Hepatic stellate cell (primary cell): Measurements from ENCODE around the gene NARS2.
"Not testable (repeated sequence)": the region's sequence is repeated elsewhere in the genome, so short reads cannot be mapped to it uniquely, and the experiment has no call there.

Experiments used
- DNase-seq: peaks from one replicate; pipeline ENCODE4 v3.0.0; 2011; ENCODE audit warnings: low spot score

The NARS2 gene

GRCh38 chr11:78478536-78478935, 96.1 kb downstream of the NARS2 start:
- DNase-seq, result no peak

- no peak for DNase-seq
Observed at GRCh38 chr11:78476066-78476465, 98.6 kb downstream of the NARS2 start.

DNA sequence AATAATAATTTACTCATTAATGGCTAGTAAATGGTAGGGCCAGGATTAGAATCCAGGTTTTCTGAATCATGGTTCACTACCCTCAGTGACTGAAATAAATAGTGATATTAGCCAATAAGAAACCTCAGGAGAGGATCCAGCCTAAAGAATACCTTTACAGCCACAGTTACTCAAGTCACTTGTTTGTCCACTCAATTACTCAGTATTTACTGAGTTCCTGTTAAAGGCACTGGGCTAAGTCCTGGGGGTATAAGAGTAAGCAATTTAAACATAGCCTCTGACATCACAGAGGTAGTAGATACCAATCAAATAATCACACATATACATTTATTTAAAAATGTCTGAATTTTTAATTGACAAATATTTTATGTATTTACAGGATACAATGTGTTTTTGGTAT, 100.2 kb downstream of the NARS2 start:
- DNase-seq, result no peak

- no peak for DNase-seq
Observed at GRCh38 chr11:78472905-78473304, 101.8 kb downstream of the NARS2 start.

DNA sequence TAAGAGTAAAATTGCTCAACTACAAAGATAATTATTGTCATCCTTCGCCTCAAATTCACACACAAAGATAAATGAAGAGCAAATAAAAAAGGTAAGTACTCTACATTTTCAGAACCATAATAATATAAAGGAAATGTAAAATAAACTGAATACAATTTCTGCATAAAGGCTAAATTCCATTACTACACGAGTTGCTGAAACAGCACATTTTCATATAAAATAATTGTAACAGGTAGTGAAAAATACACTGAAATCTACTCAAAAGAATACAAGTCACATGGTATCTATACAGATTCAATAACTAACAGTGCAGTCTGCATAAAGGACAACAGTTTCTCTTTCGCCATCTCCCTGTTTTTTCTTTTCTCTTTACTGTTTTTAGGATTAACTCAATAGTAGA, 102.3 kb downstream of the NARS2 start:
- DNase-seq, result no peak

DNA sequence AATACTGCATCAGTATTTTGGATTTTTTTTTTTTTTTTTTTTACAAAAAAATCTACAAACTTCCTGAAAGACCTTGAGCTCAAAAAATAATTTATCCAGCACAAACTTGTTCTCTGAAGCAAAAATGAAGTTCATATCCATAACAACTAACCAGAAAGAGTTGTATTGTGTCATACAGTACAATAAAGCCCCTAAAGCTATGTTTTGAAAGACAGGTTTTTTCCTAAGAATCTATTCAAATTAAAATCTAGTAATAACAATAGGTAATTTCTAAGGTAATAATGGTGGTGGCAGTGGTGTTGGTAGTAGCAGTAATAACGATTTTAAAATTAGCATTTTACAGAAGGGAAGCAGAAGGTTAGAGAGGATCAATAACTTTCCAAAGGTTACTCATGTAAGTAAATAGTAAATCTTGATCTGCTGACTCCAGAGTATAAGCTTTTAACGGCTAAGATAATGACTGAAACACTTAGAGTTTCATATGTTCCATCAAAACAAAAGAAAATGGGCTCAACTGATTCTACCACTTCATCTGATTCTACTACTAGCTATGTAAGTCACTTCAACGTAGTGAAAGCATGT, 103.7 kb downstream of the NARS2 start:
- no peak for DNase-seq

DNA sequence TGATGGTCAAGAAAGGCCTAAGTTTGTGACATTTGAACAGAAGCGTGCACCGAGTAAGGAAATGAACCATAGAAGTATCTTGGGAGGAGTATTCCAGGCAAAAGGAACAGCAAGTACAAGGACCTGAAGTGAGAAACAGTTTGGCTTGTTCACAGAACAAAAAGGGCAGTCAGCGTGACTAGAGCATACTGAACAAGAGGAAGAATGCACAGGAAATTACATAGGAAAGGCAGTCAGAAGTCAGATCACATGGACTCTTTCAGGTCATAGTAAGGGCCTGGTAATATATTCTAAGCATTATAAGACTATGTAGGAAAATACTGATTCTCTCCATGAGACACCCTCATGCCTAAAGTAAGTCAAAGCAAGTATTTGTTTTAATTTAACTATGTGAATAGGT, 104.8 kb downstream of the NARS2 start:
- DNase-seq, result no peak

DNA sequence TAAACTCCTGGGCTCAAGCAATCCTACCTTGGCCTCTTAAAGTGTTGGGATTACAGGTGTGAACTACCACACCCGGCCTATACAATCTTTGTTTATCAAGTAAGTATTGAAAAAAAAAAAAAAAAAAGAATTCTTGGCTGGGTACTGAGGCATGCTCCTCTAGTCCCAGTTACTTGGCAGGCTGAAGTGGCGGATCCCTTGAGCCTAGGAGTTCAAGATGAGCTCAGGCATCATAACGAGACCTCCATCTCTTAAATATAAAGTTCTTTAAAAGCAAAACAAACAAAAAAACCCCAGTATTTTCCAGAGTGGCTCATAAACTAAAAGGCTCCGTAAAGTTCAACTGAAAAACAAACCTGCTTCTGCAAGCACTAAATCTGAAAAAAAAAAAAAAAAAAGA, 106.7 kb downstream of the NARS2 start:
- no peak for DNase-seq

GRCh38 chr11:78467370-78467769, 107.3 kb downstream of the NARS2 start:
- no peak for DNase-seq

GRCh38 chr11:78465169-78465942, 109.3 kb downstream of the NARS2 start:
- no peak for DNase-seq

GRCh38 chr11:78464787-78465168, 109.9 kb downstream of the NARS2 start:
- DNase-seq, result not testable (repeated sequence)

- peak; percentile 31 for DNase-seq
Observed at GRCh38 chr11:78460471-78460870, 114.2 kb downstream of the NARS2 start.

GRCh38 chr11:78459738-78460137, 114.9 kb downstream of the NARS2 start:
- no peak for DNase-seq

- no peak for DNase-seq
Observed at GRCh38 chr11:78457448-78457847, 117.2 kb downstream of the NARS2 start.

GRCh38 chr11:78453140-78453935, 121.3 kb downstream of the NARS2 start:
- no peak for DNase-seq

DNA sequence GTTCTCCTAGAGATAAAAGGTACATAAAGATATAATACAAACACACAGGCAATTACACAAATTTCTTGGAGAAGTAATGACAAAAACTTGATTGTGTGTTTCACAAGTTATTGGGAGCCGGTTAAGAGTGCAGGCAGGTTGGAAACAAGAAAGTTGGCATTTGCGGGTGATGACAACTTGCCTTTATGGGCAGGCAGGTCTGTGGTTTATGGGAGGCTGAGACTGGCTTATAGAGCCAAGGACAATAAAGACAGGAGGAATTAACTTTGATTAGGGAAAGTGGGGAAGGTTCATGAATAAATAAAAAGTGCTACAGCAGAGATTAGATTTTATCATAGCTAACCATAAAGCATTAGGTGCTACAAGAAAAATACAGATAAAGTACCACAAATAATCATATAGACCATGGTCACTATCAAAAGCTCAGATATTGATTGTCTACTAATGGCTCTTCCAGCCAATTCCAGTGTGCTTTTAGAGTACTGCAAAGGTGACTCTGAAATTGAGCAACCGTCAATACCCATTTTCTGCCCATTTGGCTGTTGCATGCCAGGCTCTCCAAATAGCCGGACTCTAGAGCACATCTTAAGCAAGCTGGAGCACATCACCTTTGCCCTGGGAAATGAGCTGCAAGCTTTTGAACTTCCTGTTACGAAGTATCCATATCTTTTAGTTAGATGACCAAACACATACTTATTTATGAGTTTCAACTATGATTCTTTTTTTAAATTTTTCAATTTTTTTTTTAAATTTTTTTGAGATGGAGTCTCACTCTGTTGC, 123.1 kb downstream of the NARS2 start:
- no peak for DNase-seq

DNA sequence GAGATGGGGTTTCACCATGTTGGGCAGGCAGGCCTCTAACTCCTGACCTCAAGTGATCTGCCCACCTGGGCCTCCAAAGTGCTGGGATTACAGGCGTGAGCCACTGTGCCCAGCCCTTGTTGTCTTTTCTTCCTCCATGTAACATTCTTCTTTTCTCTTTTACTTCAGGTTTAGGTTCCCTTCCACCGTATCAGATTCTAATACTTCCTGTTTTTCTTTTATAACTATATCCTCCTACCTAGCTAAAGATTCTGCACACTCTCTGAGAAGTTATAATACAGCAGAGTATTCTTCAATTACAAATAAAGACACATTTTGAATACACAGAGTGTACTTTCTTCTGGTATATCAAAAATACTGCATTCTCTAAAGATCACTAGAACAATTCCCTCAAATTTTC, 123.8 kb downstream of the NARS2 start:
- DNase-seq, result no peak

DNA sequence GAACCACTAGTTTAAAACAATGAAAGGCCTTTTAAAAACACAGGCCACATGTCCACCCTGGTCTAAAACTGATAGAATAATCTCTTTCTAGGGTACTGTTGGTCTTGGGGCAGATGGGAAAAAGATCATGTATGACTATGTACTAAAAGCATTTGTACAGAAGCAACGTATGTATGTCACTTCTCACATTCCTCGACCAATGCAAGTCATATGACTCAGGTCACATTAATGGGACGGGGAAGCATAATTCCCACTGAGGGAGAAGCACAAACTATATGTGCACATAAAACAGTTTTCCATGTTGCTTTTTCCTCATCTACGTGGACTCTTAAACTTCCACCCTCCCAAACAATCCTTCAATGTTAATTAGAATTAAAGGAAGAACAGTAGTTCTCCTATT, 124.8 kb downstream of the NARS2 start:
- peak; percentile 17 for DNase-seq

DNA sequence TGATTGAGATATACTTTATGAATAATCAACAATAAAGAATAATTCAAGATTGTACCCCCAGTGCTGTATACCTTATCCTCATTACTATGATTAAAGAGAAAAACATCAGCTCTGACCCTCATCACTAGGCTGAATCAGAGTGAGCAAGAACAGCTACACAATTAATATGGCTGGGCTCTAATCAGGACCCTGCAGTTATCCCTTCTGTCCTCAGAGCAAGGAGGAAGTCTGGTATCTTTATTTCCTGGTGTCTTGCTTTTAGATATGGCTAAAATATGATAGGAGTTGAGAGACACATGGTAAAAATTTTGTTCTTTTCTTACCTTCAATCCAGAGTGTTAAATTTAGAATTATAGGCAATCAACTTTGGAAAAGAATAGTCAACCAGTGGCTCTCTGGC, 128.5 kb downstream of the NARS2 start:
- DNase-seq, result no peak

DNA sequence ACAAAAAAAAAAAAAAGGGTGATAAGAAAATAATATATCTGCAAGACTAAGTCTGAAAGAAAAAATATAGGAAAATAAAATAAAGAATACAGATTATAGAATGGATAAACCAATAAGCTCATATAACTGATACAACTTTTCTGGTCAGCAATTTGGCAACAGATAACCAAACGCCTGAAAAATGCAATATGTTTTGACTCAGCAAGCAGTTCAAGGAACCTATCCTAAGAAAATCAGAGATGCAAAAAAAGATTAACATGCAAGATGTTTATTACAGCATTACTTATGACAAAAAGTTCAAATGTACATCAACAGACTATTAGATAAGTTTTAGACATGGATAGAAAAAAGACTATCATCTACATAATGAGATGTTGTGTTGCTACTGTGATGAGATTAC, 129.9 kb downstream of the NARS2 start:
- DNase-seq, result no peak

- no peak for DNase-seq
Observed at GRCh38 chr11:78441956-78442355, 132.7 kb downstream of the NARS2 start.

- no peak for DNase-seq
Observed at GRCh38 chr11:78438298-78438975, 136.2 kb downstream of the NARS2 start.
